Measurements from ENCODE around the gene ZBTB4. TPM values are rescaled to one million over a fixed set of nuclear protein-coding genes. Genes with fewer than 3 reads are reported as not detected.

The ZBTB4 gene
- total and polyA plus RNA-seq, 2 experiments from 2014 or later = 17.9 to 40.4 TPM

DNA sequence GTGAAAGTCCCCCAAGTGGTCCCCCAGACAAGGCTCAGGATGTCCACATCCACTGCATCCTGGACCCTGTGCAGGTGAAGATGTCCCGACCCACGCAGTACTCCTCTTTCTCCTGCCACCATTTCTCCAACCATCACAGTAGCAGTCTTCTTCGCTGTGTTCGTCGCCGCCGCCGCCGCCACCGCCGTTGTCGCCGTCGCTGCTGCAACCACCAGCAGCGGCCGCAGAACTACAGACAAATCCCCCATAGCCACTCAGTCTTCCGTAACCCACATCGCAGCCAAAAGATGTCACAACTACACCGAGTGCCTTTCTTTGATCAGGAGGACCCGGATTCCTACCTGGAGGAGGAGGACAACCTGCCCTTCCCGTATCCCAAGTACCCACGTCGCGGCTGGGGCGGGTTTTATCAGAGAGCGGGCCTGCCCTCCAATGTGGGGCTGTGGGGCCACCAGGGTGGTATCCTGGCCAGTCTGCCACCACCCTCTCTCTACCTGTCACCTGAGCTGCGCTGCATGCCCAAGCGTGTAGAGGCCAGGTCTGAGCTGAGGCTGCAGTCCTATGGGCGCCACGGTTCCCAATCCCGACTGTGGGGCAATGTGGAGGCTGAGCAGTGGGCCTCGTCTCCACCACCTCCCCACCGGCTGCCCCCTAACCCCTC, 53.1 kb downstream of the ZBTB4 start:
- no peak overlapping the region for H3K27ac ChIP-seq
- H3K4me3 ChIP-seq = no peak overlapping the region
- H3K9me3 ChIP-seq (ENCODE audit: low read depth) = no peaks in the 10 kb centered on the region
- H3K4me1 ChIP-seq (ENCODE audit: low read depth) = no peaks in the 10 kb centered on the region
- H3K27me3 ChIP-seq = no peaks in the 10 kb centered on the region
- DNase-seq (ENCODE audit: low read depth in 1 of 2, low spot score in 1 of 2) = no peak
- H3K36me3 ChIP-seq = no peaks in the 10 kb centered on the region
- TF ChIP-seq, protein P1, sequence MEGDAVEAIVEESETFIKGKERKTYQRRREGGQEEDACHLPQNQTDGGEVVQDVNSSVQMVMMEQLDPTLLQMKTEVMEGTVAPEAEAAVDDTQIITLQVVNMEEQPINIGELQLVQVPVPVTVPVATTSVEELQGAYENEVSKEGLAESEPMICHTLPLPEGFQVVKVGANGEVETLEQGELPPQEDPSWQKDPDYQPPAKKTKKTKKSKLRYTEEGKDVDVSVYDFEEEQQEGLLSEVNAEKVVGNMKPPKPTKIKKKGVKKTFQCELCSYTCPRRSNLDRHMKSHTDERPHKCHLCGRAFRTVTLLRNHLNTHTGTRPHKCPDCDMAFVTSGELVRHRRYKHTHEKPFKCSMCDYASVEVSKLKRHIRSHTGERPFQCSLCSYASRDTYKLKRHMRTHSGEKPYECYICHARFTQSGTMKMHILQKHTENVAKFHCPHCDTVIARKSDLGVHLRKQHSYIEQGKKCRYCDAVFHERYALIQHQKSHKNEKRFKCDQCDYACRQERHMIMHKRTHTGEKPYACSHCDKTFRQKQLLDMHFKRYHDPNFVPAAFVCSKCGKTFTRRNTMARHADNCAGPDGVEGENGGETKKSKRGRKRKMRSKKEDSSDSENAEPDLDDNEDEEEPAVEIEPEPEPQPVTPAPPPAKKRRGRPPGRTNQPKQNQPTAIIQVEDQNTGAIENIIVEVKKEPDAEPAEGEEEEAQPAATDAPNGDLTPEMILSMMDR (IDR thresholded peaks at IDR 0.05; ENCODE audit: low read depth, low read length) = no peak

DNA sequence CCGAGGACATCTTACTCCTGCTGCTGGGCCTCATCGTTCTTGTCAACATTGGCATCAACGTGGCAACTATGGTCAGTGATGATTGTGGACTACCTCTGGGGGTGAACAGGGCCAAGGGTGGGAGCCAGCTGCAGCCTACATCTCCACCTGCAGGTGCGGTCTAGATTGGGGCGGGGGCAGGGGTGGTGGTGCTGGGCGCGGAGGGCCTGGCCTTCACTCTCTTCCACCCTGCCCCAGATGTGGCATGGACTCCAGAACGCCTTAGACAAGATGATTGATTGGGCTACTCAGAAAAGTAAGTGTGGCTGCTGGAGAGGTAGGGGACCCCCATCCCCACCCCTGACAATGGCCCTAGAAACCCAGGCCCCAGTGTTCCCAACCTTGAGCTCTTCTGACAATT, 53.7 kb downstream of the ZBTB4 start:
- Histone ChIP-seq H3K4me3 (no peak overlapping the region), H3K27me3 (no peaks in the 10 kb centered on the region), H3K4me1 (ENCODE audit: low read depth) (no peaks in the 10 kb centered on the region), H3K36me3 (no peaks in the 10 kb centered on the region), H3K27ac (no peak overlapping the region), H3K9me3 (ENCODE audit: low read depth) (no peaks in the 10 kb centered on the region)
- TF ChIP-seq, protein P1 (IDR thresholded peaks at IDR 0.05; ENCODE audit: low read depth, low read length) = no peak
- DNase-seq (ENCODE audit: low read depth in 1 of 2, low spot score in 1 of 2) = no peak

DNA sequence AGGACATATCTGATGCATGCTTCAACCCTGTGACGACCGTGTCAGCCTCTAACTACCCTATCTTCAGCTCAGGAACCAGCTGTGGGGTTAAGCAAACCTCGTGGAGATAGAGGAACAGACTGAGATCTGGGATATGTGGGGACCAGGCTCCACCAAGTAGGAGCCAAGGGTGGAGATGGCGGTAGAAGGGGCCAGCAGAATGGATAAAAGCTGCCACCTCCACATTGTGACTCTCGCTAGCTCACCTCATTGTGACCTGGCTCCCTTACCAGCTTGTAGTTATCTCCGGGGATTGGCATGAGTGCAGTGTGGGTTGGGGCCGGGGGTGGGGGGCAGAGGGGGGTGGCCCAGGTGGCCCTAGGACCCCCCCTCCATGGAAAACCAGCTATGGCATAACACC, 54.1 kb downstream of the ZBTB4 start, which contains the start of gene SPEM2:
Gene SPEM2 (plus strand): TSS at position 301 of the 400 bp plus-strand sequence. CDS start 73 bp downstream, at position 374.
- H3K27me3 ChIP-seq = no peaks in the 10 kb centered on the region
- no peaks in the 10 kb centered on the region for H3K9me3 ChIP-seq (ENCODE audit: low read depth)
- H3K36me3 ChIP-seq = no peaks in the 10 kb centered on the region
- no peak within 1 kb of the TSS for H3K4me3 ChIP-seq
- no peaks in the 10 kb centered on the region for H3K4me1 ChIP-seq (ENCODE audit: low read depth)
- TF ChIP-seq, protein P1 (IDR thresholded peaks at IDR 0.05; ENCODE audit: low read depth, low read length) = no peak
- no peak for DNase-seq (ENCODE audit: low read depth in 1 of 2, low spot score in 1 of 2)
- no peak within 1 kb of the TSS for H3K27ac ChIP-seq

DNA sequence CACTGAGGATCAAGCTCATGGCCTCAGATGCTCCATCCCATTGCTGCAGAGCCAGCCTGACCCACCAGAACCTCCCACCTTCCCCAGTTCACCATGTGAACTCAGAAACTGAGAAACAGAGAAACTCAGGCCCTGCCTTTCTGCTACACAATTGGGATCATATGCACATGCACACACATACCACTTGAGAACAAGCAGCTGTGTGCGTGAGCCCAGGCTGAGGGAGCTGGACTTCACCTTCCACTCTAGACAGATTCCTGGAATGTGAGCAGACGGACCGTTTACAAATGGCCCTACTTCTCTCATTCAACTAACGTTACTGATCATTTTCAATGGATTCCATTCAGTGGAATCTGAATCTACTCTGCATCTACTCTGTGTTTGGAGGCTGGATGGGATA, 55.8 kb downstream of the ZBTB4 start:
- Histone ChIP-seq H3K4me1 (ENCODE audit: low read depth) (no peaks in the 10 kb centered on the region), H3K36me3 (no peaks in the 10 kb centered on the region), H3K4me3 (no peak overlapping the region), H3K27me3 (no peaks in the 10 kb centered on the region), H3K9me3 (ENCODE audit: low read depth) (no peaks in the 10 kb centered on the region), H3K27ac (no peak overlapping the region)
- DNase-seq (ENCODE audit: low read depth in 1 of 2, low spot score in 1 of 2) = no peak
- TF ChIP-seq, protein P1 (IDR thresholded peaks at IDR 0.05; ENCODE audit: low read depth, low read length) = no peak

DNA sequence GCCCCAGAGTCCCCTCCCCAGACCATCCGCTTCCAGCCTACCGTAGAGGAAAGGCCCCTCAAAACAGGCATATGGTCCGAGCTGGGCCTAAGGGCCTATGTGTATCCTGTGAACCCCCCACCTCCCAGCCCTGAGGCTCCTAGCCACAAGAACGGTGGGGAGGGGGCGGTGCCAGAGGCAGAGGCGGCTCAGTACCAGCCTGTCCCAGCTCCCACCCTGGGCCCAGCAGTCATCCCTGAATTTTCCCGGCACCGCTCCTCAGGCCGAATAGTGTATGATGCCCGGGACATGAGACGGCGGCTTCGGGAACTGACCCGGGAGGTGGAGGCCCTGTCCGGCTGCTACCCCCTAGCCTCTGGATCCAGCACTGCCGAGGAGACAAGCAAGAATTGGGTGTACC, 58.2 kb downstream of the ZBTB4 start:
- no peak for DNase-seq (ENCODE audit: low read depth in 1 of 2, low spot score in 1 of 2)
- no peak overlapping the region for H3K27ac ChIP-seq
- H3K36me3 ChIP-seq = peaks cover 5% of the 10 kb centered on the region
- H3K27me3 ChIP-seq = no peaks in the 10 kb centered on the region
- TF ChIP-seq, protein P1 (IDR thresholded peaks at IDR 0.05; ENCODE audit: low read depth, low read length) = no peak
- H3K9me3 ChIP-seq (ENCODE audit: low read depth) = no peaks in the 10 kb centered on the region
- no peaks in the 10 kb centered on the region for H3K4me1 ChIP-seq (ENCODE audit: low read depth)
- no peak overlapping the region for H3K4me3 ChIP-seq

Measured in cardiac muscle cell (in vitro differentiated cells and primary cell).